Measurements from ENCODE around the gene TGFB1. TPM values are rescaled to one million over a fixed set of nuclear protein-coding genes. Genes with fewer than 3 reads are reported as not detected.

TGFB1 gene
- polyA plus RNA-seq, 3 donors, result 30.6 to 138 (median 42.2) TPM

DNA sequence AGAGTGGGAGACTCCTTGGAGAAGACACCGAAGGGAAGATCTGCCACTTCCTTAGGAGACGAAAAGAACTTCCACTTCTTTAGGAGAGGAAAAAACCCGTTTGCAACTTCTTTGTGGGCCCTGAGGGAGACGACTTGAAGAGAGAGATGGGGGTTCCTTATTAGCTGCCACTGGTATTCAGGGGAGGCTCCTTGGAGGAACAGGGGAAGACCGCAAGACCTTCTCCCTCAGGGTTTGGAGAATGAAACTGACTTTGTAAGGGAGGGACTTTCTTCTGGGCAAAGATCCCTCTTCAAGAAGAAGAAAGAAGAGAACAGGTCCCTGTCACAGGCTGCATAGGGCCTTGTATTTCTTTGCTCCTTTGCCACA, 44.3 kb upstream of the TGFB1 start:
- peak overlapping the region; percentile 80 to 97 for H3K27ac ChIP-seq (ENCODE audit: low read depth in 1 of 2, low read length in 2 of 2)
- WGBS (ENCODE audit: insufficient coverage), result 0% methylated on average over 1 of the region's 5 CpGs
- peaks cover 0 to 5% (median 0%) of the 10 kb centered on the region in 7 donors for H3K9me3 Mint-ChIP-seq

DNA sequence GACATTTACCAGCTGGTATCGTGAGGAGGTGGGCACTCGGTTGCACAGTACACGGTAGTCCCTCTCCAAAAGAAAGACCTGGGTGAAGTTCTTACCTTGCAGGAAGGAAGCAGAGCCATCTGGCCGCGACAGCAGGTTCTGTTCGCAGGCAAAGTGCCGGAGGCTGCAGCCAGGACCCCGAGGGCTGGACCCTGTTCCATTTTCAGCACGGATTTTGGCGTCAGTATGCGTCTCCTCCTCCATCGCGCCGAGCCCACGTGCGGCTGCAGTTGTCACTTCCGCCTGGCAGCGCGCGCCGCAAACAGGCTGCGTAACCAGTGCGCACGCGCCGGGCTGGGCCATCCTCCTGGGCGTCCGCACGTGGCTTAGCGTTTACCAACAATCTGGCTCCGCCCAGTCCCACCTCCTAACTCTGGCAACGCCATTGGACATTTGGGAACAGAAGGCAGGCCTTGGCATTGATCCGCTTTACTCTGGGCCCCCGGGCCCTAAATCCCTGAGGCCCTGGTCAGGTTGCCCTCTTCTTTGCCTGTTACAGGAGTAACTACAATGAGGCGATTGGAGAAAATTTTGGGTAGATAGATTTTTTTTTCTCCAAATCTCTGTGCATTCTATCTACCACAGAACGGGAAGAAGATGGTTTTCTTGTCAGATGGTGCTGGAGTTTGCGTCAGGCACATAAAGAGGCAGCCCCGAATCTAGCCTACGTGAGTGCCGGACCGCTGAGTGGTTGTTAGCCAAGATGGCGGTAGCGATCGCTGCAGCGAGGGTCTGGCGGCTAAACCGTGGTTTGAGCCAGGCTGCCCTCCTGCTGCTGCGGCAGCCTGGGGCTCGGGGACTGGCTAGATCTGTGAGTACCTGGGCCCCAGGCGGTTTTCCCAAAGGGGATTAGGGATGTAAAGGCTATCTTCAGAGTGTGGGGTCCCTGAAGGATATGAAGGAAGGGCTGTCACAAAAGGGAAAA, 43.6 kb upstream of the TGFB1 start, which contains the start of the genes BCKDHA and EXOSC5:
TSS of gene BCKDHA (plus strand) at position 733 of the 964 bp plus-strand sequence. CDS start at position 743, 10 bp downstream.
TSS of gene EXOSC5 (minus strand) at position 274 of the 964 bp plus-strand sequence. CDS start at position 243, 31 bp downstream.
- WGBS (ENCODE audit: insufficient coverage), result under 1% methylated on average over 46 of the region's 50 CpGs
- peaks cover 11 to 32% of the 10 kb centered on the region in 2 donors for H3K36me3 Mint-ChIP-seq
- H3K4me3 Mint-ChIP-seq, result peak within 1 kb of the TSS; percentile 97
- peaks cover 0 to 5% (median 0%) of the 10 kb centered on the region in 7 donors for H3K9me3 Mint-ChIP-seq
- peaks cover 42% of the 10 kb centered on the region for H3K4me1 Mint-ChIP-seq
- H3K4me1 ChIP-seq (ENCODE audit: control insufficient read depth in 1 of 2, insufficient read depth in 2 of 2, low read length in 2 of 2), result peaks cover 29 to 30% of the 10 kb centered on the region in 2 donors
- peaks cover 73% of the 10 kb centered on the region for H3K79me2 ChIP-seq (ENCODE audit: insufficient read depth, low read length)
- peak within 1 kb of the TSS; percentile 80 to 97 for H3K27ac ChIP-seq (ENCODE audit: low read depth in 1 of 2, low read length in 2 of 2)
- H3K4me3 ChIP-seq (replicated peaks in 1 of 3; ENCODE audit: low read depth in 2 of 3, low read length in 3 of 3), result peak within 1 kb of the TSS; percentile 87 to 95 (median 95)
- peak within 1 kb of the TSS; percentile 91 for H2AFZ ChIP-seq (ENCODE audit: insufficient read depth, low read depth, low read length, poor library complexity, severe bottlenecking)
- DNase-seq, result peak; percentile 100
- no peaks in the 10 kb centered on the region for H3K27me3 Mint-ChIP-seq (ENCODE audit: low read depth in 3 of 3)
- intact Hi-C loops (cut with micrococcal nuclease), result loop anchor here (1.0 to 5.0 kb wide), 4 partner anchors 33 to 43 kb away; partner anchors contain the start of gene B9D2 (in 2 of the 2)
- no peaks in the 10 kb centered on the region for H3K9me3 ChIP-seq (replicated peaks in 1 of 2; ENCODE audit: control insufficient read depth in 1 of 2, insufficient read depth in 1 of 2, low read length in 2 of 2)
- H3K4me2 ChIP-seq (replicated peaks; ENCODE audit: extremely low read depth, low read length, poor library complexity, severe bottlenecking), result peak within 1 kb of the TSS; percentile 88
- H4K20me1 ChIP-seq (ENCODE audit: insufficient read depth, low read length), result peaks cover 7% of the 10 kb centered on the region
- TF ChIP-seq, protein P1, sequence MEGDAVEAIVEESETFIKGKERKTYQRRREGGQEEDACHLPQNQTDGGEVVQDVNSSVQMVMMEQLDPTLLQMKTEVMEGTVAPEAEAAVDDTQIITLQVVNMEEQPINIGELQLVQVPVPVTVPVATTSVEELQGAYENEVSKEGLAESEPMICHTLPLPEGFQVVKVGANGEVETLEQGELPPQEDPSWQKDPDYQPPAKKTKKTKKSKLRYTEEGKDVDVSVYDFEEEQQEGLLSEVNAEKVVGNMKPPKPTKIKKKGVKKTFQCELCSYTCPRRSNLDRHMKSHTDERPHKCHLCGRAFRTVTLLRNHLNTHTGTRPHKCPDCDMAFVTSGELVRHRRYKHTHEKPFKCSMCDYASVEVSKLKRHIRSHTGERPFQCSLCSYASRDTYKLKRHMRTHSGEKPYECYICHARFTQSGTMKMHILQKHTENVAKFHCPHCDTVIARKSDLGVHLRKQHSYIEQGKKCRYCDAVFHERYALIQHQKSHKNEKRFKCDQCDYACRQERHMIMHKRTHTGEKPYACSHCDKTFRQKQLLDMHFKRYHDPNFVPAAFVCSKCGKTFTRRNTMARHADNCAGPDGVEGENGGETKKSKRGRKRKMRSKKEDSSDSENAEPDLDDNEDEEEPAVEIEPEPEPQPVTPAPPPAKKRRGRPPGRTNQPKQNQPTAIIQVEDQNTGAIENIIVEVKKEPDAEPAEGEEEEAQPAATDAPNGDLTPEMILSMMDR (IDR thresholded peaks at IDR 0.05), result no peak
- H3K36me3 ChIP-seq (replicated peaks in 1 of 2; ENCODE audit: control insufficient read depth in 1 of 2, insufficient read depth in 2 of 2, low read length in 2 of 2), result peaks cover 11 to 13% of the 10 kb centered on the region in 2 donors
- peak within 1 kb of the TSS; percentile 87 for H3K9ac ChIP-seq (ENCODE audit: insufficient read depth, low read length, poor library complexity, severe bottlenecking)
- peak within 1 kb of the TSS; percentile 98 to 100 (median 99) for H3K27ac Mint-ChIP-seq
- no peaks in the 10 kb centered on the region for H3K27me3 ChIP-seq (ENCODE audit: control insufficient read depth in 2 of 2, insufficient read depth in 2 of 2, low read length in 2 of 2)

More for the DNA sequence above, 44.3 kb upstream of the TGFB1 start:
- Histone ChIP-seq H3K9ac (ENCODE audit: insufficient read depth, low read length, poor library complexity, severe bottlenecking) (peak overlapping the region; percentile 87), H3K36me3 (replicated peaks in 1 of 2; ENCODE audit: control insufficient read depth in 1 of 2, insufficient read depth in 2 of 2, low read length in 2 of 2) (peaks cover 9 to 20% of the 10 kb centered on the region in 2 donors), H2AFZ (ENCODE audit: insufficient read depth, low read depth, low read length, poor library complexity, severe bottlenecking) (peak overlapping the region; percentile 91), H3K79me2 (ENCODE audit: insufficient read depth, low read length) (peaks cover 79% of the 10 kb centered on the region), H4K20me1 (ENCODE audit: insufficient read depth, low read length) (peaks cover 7% of the 10 kb centered on the region), H3K27me3 (ENCODE audit: control insufficient read depth in 2 of 2, insufficient read depth in 2 of 2, low read length in 2 of 2) (no peaks in the 10 kb centered on the region), H3K9me3 (replicated peaks in 1 of 2; ENCODE audit: control insufficient read depth in 1 of 2, insufficient read depth in 1 of 2, low read length in 2 of 2) (no peaks in the 10 kb centered on the region), H3K4me3 (replicated peaks in 1 of 3; ENCODE audit: low read depth in 2 of 3, low read length in 3 of 3) (peak overlapping the region; percentile 87 to 95 (median 95)), H3K4me2 (replicated peaks; ENCODE audit: extremely low read depth, low read length, poor library complexity, severe bottlenecking) (peak overlapping the region; percentile 88), H3K4me1 (ENCODE audit: control insufficient read depth in 1 of 2, insufficient read depth in 2 of 2, low read length in 2 of 2) (peaks cover 29 to 30% of the 10 kb centered on the region in 2 donors)
- peaks cover 42% of the 10 kb centered on the region for H3K4me1 Mint-ChIP-seq
- H3K4me3 Mint-ChIP-seq, result peak overlapping the region; percentile 97
- TF ChIP-seq, protein P1 (IDR thresholded peaks at IDR 0.05), result no peak
- intact Hi-C loops (cut with micrococcal nuclease), result loop anchor here in 1 of 2 donors (5.0 kb wide), 2 partner anchors 34 to 36 kb away; partner anchors contain the start of gene B9D2
- no peaks in the 10 kb centered on the region for H3K27me3 Mint-ChIP-seq (ENCODE audit: low read depth in 3 of 3)
- DNase-seq, result peak in 1 of 3 donors; percentile 21
- H3K27ac Mint-ChIP-seq, result peak overlapping the region; percentile 98 to 100 (median 99)
- H3K36me3 Mint-ChIP-seq, result peaks cover 12 to 30% of the 10 kb centered on the region in 2 donors
